Measurements from ENCODE around the gene VARS2. TPM values are rescaled to one million over a fixed set of nuclear protein-coding genes. Genes with fewer than 3 reads are reported as not detected.

Gene VARS2
- total and polyA plus RNA-seq, 4 donors: 9.4 to 23.3 (median 16.3) TPM

DNA sequence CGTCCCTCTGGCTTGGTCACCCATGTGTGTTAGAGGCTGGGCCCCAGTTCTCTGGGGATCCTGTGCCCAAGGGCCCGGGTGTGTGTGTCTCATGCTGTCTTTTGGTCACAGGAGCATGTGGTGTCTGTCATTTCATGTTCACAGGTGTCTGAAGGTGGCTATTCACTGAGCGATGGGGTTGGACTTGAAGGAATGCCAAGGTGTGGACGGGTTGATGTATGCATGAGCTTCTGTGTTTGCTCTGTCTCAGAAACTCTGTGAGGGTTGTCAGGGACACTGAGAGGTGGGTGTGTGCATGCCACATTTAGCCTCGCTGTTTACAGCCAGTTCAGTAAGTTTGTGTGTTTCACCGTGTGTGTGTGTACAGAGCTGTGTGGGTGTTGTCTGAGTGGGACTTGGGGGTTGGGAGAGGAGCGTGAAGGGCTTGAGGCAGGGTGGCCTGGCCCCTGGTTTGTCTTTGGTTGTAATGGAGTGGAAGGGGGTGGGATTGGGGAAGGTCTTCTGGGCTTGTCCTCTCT is 28.5 kb upstream of the VARS2 start (continued):
- TF ChIP-seq, protein P1, sequence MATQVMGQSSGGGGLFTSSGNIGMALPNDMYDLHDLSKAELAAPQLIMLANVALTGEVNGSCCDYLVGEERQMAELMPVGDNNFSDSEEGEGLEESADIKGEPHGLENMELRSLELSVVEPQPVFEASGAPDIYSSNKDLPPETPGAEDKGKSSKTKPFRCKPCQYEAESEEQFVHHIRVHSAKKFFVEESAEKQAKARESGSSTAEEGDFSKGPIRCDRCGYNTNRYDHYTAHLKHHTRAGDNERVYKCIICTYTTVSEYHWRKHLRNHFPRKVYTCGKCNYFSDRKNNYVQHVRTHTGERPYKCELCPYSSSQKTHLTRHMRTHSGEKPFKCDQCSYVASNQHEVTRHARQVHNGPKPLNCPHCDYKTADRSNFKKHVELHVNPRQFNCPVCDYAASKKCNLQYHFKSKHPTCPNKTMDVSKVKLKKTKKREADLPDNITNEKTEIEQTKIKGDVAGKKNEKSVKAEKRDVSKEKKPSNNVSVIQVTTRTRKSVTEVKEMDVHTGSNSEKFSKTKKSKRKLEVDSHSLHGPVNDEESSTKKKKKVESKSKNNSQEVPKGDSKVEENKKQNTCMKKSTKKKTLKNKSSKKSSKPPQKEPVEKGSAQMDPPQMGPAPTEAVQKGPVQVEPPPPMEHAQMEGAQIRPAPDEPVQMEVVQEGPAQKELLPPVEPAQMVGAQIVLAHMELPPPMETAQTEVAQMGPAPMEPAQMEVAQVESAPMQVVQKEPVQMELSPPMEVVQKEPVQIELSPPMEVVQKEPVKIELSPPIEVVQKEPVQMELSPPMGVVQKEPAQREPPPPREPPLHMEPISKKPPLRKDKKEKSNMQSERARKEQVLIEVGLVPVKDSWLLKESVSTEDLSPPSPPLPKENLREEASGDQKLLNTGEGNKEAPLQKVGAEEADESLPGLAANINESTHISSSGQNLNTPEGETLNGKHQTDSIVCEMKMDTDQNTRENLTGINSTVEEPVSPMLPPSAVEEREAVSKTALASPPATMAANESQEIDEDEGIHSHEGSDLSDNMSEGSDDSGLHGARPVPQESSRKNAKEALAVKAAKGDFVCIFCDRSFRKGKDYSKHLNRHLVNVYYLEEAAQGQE (IDR thresholded peaks at IDR 0.05): no peak
- TF ChIP-seq FOXA1 (IDR thresholded peaks at IDR 0.05) (no peak), HNF4A (conservative IDR thresholded peaks at IDR 0.05) (no peak), TAF1 (conservative IDR thresholded peaks at IDR 0.05) (no peak), HNF4G (IDR thresholded peaks at IDR 0.05) (no peak), RXRA (IDR thresholded peaks at IDR 0.05) (no peak), EGR1 (IDR thresholded peaks at IDR 0.05; ENCODE audit: low read depth in 2 of 2) (no peak), RAD21 (IDR thresholded peaks at IDR 0.05) (no peak)
- TF ChIP-seq, protein P2, sequence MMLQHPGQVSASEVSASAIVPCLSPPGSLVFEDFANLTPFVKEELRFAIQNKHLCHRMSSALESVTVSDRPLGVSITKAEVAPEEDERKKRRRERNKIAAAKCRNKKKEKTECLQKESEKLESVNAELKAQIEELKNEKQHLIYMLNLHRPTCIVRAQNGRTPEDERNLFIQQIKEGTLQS (IDR thresholded peaks at IDR 0.05): no peak

DNA sequence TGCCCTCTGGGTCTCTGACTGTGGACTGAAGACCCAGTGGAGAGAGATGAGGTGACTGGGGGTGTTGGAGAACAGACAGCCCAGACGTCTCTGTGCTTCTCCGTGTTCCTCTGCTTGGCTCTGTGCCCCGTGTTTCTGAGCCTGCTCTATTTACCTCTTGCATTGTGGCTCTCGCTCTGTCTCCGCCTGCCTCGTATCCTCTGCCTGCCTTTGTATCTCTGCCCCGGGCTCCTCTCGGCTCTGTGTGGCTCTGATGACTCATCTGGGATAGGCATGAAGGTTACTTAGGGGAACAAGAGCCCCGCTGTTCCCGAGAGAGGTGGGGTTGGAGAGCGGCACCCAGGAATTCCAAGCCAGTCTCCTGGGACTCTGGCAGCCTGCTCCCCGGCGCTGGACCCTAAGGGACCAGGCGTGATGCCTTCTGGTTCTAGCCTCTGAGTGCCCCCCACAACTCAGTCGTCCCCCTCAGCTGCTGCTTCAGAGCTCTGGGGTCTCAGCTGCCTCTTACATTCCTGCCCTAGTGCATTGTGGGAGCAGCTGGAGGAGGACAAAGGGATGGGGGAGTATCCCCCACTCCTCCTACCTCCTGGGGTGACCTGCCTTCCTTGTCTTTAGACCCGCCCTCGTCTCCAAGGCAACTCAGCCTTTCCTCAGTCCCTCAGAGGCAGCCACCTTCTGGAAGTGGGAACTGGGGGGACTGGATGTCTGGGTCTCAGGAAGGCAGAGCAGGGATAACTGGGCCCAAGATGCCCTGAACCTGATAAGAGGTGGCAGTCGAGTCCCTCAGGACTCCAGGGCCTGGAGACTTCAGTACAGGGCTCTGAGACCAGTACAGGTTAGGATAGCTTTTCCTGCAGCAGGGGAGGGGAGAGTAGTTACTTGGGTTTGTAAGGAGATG is 27.8 kb upstream of the VARS2 start:
- H3K4me3 ChIP-seq (ENCODE audit: low read depth in 1 of 3, low read length in 3 of 3): no peak overlapping the region
- WGBS: 39% methylated on average over 18 of the region's 18 CpGs
- H3K27ac ChIP-seq (ENCODE audit: low read depth in 1 of 2, low read length in 2 of 2): no peak overlapping the region
- no peaks in the 10 kb centered on the region for H3K27me3 ChIP-seq (ENCODE audit: control insufficient read depth in 4 of 4, insufficient read depth in 4 of 4, low read length in 3 of 4)
- no peak for TF ChIP-seq RXRA (IDR thresholded peaks at IDR 0.05)
- peak in 1 of 2 donors; percentile 76 for TF ChIP-seq JUND (IDR thresholded peaks at IDR 0.05)
- no peaks in the 10 kb centered on the region for H3K9me3 ChIP-seq (ENCODE audit: control insufficient read depth in 4 of 4, low read length in 3 of 4)
- H3K9ac ChIP-seq (ENCODE audit: low read depth in 1 of 2, low read length in 2 of 2): no peak overlapping the region
- H3K36me3 ChIP-seq (ENCODE audit: control insufficient read depth in 4 of 4, insufficient read depth in 3 of 4, low read depth in 1 of 4, low read length in 3 of 4): no peaks in the 10 kb centered on the region
- DNase-seq (ENCODE audit: low spot score): no peak
- peaks cover 5 to 17% (median 11%) of the 10 kb centered on the region in 4 donors for H3K4me1 ChIP-seq (ENCODE audit: control insufficient read depth in 4 of 4, insufficient read depth in 4 of 4, low read length in 3 of 4)

DNA sequence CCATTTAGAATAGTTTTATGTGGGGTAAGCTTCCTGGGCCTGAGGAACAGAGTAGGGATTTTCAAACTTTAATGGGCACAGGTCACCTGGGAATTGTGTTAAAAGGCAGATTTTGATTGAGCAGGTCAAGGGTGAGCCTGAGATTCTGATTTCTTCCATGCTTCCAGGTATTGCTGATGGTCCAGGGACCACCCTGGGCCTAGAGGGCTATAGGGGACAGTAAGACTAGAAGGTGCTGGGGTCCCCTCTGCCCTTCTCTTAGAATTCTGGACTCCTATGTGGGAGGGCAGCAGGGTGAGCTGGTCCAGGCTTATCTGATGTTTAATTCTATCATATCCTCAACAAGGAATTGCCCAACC is 27.2 kb upstream of the VARS2 start:
- H3K4me1 ChIP-seq (ENCODE audit: control insufficient read depth in 4 of 4, insufficient read depth in 4 of 4, low read length in 3 of 4): peaks cover 5 to 17% (median 11%) of the 10 kb centered on the region in 4 donors
- H3K9me3 ChIP-seq (ENCODE audit: control insufficient read depth in 4 of 4, low read length in 3 of 4): no peaks in the 10 kb centered on the region
- H3K27me3 ChIP-seq (ENCODE audit: control insufficient read depth in 4 of 4, insufficient read depth in 4 of 4, low read length in 3 of 4): no peaks in the 10 kb centered on the region
- TF ChIP-seq HNF4A (conservative IDR thresholded peaks at IDR 0.05) (no peak), YY1 (IDR thresholded peaks at IDR 0.05) (no peak), GABPA (IDR thresholded peaks at IDR 0.05 in 1 of 2, conservative IDR thresholded peaks at IDR 0.05 in 1 of 2) (no peak), NR2F2 (IDR thresholded peaks at IDR 0.05) (no peak), RAD21 (IDR thresholded peaks at IDR 0.05) (no peak), RXRA (IDR thresholded peaks at IDR 0.05) (no peak), EGR1 (IDR thresholded peaks at IDR 0.05; ENCODE audit: low read depth in 2 of 2) (no peak), HNF4G (IDR thresholded peaks at IDR 0.05) (no peak), JUND (IDR thresholded peaks at IDR 0.05) (no peak), TAF1 (conservative IDR thresholded peaks at IDR 0.05) (no peak), FOXA1 (IDR thresholded peaks at IDR 0.05) (no peak)
- TF ChIP-seq, protein P2 (IDR thresholded peaks at IDR 0.05): no peak
- TF ChIP-seq, protein P3, sequence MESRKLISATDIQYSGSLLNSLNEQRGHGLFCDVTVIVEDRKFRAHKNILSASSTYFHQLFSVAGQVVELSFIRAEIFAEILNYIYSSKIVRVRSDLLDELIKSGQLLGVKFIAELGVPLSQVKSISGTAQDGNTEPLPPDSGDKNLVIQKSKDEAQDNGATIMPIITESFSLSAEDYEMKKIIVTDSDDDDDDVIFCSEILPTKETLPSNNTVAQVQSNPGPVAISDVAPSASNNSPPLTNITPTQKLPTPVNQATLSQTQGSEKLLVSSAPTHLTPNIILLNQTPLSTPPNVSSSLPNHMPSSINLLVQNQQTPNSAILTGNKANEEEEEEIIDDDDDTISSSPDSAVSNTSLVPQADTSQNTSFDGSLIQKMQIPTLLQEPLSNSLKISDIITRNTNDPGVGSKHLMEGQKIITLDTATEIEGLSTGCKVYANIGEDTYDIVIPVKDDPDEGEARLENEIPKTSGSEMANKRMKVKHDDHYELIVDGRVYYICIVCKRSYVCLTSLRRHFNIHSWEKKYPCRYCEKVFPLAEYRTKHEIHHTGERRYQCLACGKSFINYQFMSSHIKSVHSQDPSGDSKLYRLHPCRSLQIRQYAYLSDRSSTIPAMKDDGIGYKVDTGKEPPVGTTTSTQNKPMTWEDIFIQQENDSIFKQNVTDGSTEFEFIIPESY (IDR thresholded peaks at IDR 0.05): no peak
- TF ChIP-seq, protein P1 (IDR thresholded peaks at IDR 0.05): no peak
- TF ChIP-seq, protein P4, sequence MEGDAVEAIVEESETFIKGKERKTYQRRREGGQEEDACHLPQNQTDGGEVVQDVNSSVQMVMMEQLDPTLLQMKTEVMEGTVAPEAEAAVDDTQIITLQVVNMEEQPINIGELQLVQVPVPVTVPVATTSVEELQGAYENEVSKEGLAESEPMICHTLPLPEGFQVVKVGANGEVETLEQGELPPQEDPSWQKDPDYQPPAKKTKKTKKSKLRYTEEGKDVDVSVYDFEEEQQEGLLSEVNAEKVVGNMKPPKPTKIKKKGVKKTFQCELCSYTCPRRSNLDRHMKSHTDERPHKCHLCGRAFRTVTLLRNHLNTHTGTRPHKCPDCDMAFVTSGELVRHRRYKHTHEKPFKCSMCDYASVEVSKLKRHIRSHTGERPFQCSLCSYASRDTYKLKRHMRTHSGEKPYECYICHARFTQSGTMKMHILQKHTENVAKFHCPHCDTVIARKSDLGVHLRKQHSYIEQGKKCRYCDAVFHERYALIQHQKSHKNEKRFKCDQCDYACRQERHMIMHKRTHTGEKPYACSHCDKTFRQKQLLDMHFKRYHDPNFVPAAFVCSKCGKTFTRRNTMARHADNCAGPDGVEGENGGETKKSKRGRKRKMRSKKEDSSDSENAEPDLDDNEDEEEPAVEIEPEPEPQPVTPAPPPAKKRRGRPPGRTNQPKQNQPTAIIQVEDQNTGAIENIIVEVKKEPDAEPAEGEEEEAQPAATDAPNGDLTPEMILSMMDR (IDR thresholded peaks at IDR 0.05; ENCODE audit: low read depth, low read length, missing input control): no peak
- H3K36me3 ChIP-seq (ENCODE audit: control insufficient read depth in 4 of 4, insufficient read depth in 3 of 4, low read depth in 1 of 4, low read length in 3 of 4): no peaks in the 10 kb centered on the region
- H3K9ac ChIP-seq (ENCODE audit: low read depth in 1 of 2, low read length in 2 of 2): no peak overlapping the region
- no peak overlapping the region for H3K4me3 ChIP-seq (ENCODE audit: low read depth in 1 of 3, low read length in 3 of 3)
- no peak for DNase-seq (ENCODE audit: low spot score)
- no peak overlapping the region for H3K27ac ChIP-seq (ENCODE audit: low read depth in 1 of 2, low read length in 2 of 2)
